HT1080 (cell line): Measurements from ENCODE around the gene HSPA12B. TPM values are rescaled to one million over a fixed set of nuclear protein-coding genes. Genes with fewer than 3 reads are reported as not detected.
A peak's percentile ranks its signal among the peaks of the same experiment; 100 is the strongest.

Source experiments
- DNase-seq: peaks from one replicate; pipeline ENCODE4 v3.0.0-alpha.2; 2015; ENCODE audit warnings: low read depth
- total RNA-seq: library from RNA; depleted of rRNA; stranded (reverse); fragments of >200 nt; shearing (Covaris generic); gene quantifications from 2 replicates; pipeline ENCODE4 v1.2.3, GENCODE V29; 2014

Gene HSPA12B
- total RNA-seq, 1 experiment from 2014 or later = not detected

- DNase-seq = no peak
Measured at GRCh38 chr20:3702611-3703391, 29.7 kb upstream of the HSPA12B start.

- DNase-seq = no peak
Measured at GRCh38 chr20:3704087-3704486, 28.4 kb upstream of the HSPA12B start.

- DNase-seq = no peak
Measured at GRCh38 chr20:3705491-3705969, 27.0 kb upstream of the HSPA12B start.

GRCh38 chr20:3705970-3706739 lies 26.3 kb upstream of the HSPA12B start:
- no peak for DNase-seq

- DNase-seq = no peak
Measured at GRCh38 chr20:3706774-3707507, 25.5 kb upstream of the HSPA12B start.

- no peak for DNase-seq
Measured at GRCh38 chr20:3707508-3707899, 25.0 kb upstream of the HSPA12B start.

- no peak for DNase-seq
Measured at GRCh38 chr20:3710011-3710466, 22.4 kb upstream of the HSPA12B start.

- peak; percentile 47 for DNase-seq
Measured at GRCh38 chr20:3710703-3711483, 21.6 kb upstream of the HSPA12B start.

GRCh38 chr20:3711484-3711941 lies 21.0 kb upstream of the HSPA12B start:
- no peak for DNase-seq

- no peak for DNase-seq
Measured at GRCh38 chr20:3712279-3712873, 20.1 kb upstream of the HSPA12B start, which contains the start of gene SIGLEC1. Gene SIGLEC1, minus strand, starts transcription at chr20:3712600. Its CDS starts 5,472 bp downstream, at chr20:3707128.

GRCh38 chr20:3714092-3714491 lies 18.4 kb upstream of the HSPA12B start:
- no peak for DNase-seq

GRCh38 chr20:3716195-3716834 lies 16.2 kb upstream of the HSPA12B start:
- DNase-seq = peak; percentile 49

GRCh38 chr20:3719046-3719445 lies 13.4 kb upstream of the HSPA12B start:
- DNase-seq = no peak

- no peak for DNase-seq
Measured at GRCh38 chr20:3720068-3720467, 12.4 kb upstream of the HSPA12B start.

GRCh38 chr20:3720626-3721025 lies 11.9 kb upstream of the HSPA12B start:
- DNase-seq = no peak

- DNase-seq = no peak
Measured at GRCh38 chr20:3721912-3722311, 10.6 kb upstream of the HSPA12B start.

GRCh38 chr20:3723284-3723683 lies 9.2 kb upstream of the HSPA12B start:
- DNase-seq = no peak

- DNase-seq = no peak
Measured at GRCh38 chr20:3724356-3724755, 8.1 kb upstream of the HSPA12B start.

- DNase-seq = peak; percentile 41
Measured at GRCh38 chr20:3727401-3728021, 5.0 kb upstream of the HSPA12B start.
